HepG2 (cell line): ENCODE data around the gene TPRN. TPM values are rescaled to one million over a fixed set of nuclear protein-coding genes. Genes with fewer than 3 reads are reported as not detected.

Source experiments
- CHD2 ChIP-seq: IDR thresholded peaks from 2 replicates; pipeline ENCODE4 v1.6.1; 2011; ENCODE audit warnings: low read depth, low read length, improper control_type of control experiment
- FOXJ3 ChIP-seq: sonication (generic); formaldehyde crosslinking; IDR thresholded peaks from 2 replicates; pipeline ENCODE4 v1.4.0; 2020; ENCODE audit warnings: missing genetic modification reagents, mild to moderate bottlenecking, borderline replicate concordance
- HNRNPK ChIP-seq: fragments of 200-400 bp; formaldehyde crosslinking; IDR thresholded peaks from 2 replicates; pipeline ENCODE4 v1.6.1; 2018; ENCODE audit warnings: low read length, low read depth, moderate library complexity, mild to moderate bottlenecking; ENCODE audit not compliant: poor library complexity, severe bottlenecking
- LBX2 ChIP-seq: sonication (generic); formaldehyde crosslinking; IDR thresholded peaks from 2 replicates; pipeline ENCODE4 v1.5.0; 2020; ENCODE audit warnings: missing genetic modification reagents, mild to moderate bottlenecking, borderline replicate concordance
- NFIB ChIP-seq: sonication (generic); formaldehyde crosslinking; IDR thresholded peaks from 2 replicates; pipeline ENCODE4 v1.9.0; 2021; ENCODE audit warnings: missing genetic modification reagents, mild to moderate bottlenecking, borderline replicate concordance
- PITX1 ChIP-seq: sonication (generic); formaldehyde crosslinking; IDR thresholded peaks from 2 replicates; pipeline ENCODE4 v1.5.1; 2020; ENCODE audit warnings: mild to moderate bottlenecking, missing genetic modification reagents
- POGZ ChIP-seq: sonication (generic); formaldehyde crosslinking; IDR thresholded peaks from 2 replicates; pipeline ENCODE4 v1.4.0; 2020; ENCODE audit warnings: mild to moderate bottlenecking, missing genetic modification reagents
- PPARG ChIP-seq: conservative IDR thresholded peaks from 2 replicates; pipeline ENCODE4 v1.6.1; 2016; ENCODE audit warnings: missing biosample characterization, missing genetic modification reagents
- PRPF4 ChIP-seq: fragments of 200-400 bp; formaldehyde crosslinking; IDR thresholded peaks from 2 replicates; pipeline ENCODE4 v1.6.1; 2016; ENCODE audit warnings: low read length, low read depth; ENCODE audit not compliant: poor library complexity, severe bottlenecking
- RBM22 ChIP-seq: fragments of 200-400 bp; formaldehyde crosslinking; optimal IDR thresholded peaks from 2 replicates; pipeline ENCODE3; 2017; ENCODE audit warnings: mild to moderate bottlenecking, low read length, moderate library complexity
- RFX1 ChIP-seq: fragments of 450-650 bp; IDR thresholded peaks from 2 replicates; pipeline ENCODE4 v1.6.1; 2017
- TGIF2 ChIP-seq: IDR thresholded peaks from 2 replicates; pipeline ENCODE4 v1.6.1; 2016; ENCODE audit warnings: control low read depth, missing compliant biosample characterization
- ZBED4 ChIP-seq: sonication (generic); formaldehyde crosslinking; IDR thresholded peaks from 2 replicates; pipeline ENCODE4 v1.4.0; 2020; ENCODE audit warnings: missing genetic modification reagents, borderline replicate concordance
- ZBTB40 ChIP-seq, 2 experiments: fragments of 450-650 bp in 1 of 2; sonication (generic) in 1 of 2; formaldehyde crosslinking in 1 of 2; IDR thresholded peaks; 2 replicates each; pipeline versions ENCODE4 v1.6.1 to v1.8.0; 2016 to 2022; ENCODE audit warnings: antibody characterized with exemption in 1 of 2, mild to moderate bottlenecking in 1 of 2, missing genetic modification reagents in 1 of 2
- ZNF101 ChIP-seq: sonication (generic); formaldehyde crosslinking; IDR thresholded peaks from 2 replicates; pipeline ENCODE4 v1.4.0; 2020; ENCODE audit warnings: mild to moderate bottlenecking, low read depth, missing genetic modification reagents, borderline replicate concordance
- polyA plus RNA-seq, 8 experiments: library from polyadenylated mRNA; depleted of rRNA in 3 of 8; stranded (reverse) in 7 of 8; unstranded in 1 of 8; fragments of >200 nt; fragmentation: Illumina TruSeq in 4 of 8; extraction: Trizol in 4 of 8; gene quantifications; 2 replicates each; pipeline versions ENCODE4 v1.2.1 to v1.2.3, GENCODE V29; 2011 to 2016; ENCODE audit warnings: low read depth in 4 of 8, missing spikeins in 1 of 8, mixed read lengths in 1 of 8; ENCODE audit not compliant: insufficient read depth in 1 of 8
- total RNA-seq, 5 experiments: library from RNA; depleted of rRNA; stranded (reverse); fragments of >200 nt; fragmentation: Illumina TruSeq; extraction: Trizol; gene quantifications; 2 replicates each; pipeline ENCODE4 v1.2.3, GENCODE V29; 2016; ENCODE audit warnings: low read depth in 1 of 5

Gene TPRN
- total and polyA plus RNA-seq, 2 of the 13 experiments (the other 11 are each of a cell fraction or from before 2014, with no cell fraction given) = 10.1 to 19.2 TPM

DNA sequence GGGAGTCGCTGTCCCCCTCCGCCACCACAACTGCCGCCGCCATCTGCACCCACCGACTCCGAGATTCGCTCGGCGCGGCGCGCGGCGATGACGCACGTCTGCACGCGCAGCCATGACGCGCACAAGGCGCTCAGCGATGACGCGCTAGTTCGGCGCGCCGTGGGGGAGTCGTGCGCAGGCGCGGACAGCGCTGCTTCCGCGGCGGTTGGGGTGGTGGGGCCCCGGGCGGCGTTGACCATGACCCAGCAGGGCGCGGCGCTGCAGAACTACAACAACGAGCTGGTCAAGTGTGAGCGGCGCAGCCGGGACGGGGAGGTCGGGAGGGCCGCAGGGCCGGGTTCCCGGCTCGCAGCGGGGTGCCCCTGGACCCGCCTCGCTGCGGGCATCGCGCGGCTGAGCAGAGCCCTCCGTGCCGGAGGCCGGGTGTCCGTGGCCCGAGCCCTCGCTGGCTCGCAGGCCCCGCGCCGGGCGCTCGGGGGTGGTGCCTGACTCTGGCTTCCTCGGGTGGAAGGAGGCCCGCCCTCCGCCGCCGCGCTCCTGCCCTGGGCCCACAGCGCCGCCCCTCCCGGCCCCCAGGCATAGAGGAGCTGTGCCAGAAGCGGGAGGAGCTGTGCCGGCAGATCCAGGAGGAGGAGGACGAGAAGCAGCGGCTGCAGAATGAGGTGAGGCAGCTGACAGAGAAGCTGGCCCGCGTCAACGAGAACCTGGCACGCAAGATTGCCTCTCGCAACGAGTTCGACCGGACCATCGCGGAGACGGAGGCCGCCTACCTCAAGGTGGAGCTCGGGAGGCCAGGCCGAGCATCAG lies 11.8 kb downstream of the TPRN start, which contains the start of the genes ANAPC2 and SSNA1 (continued):
- no peak for TF ChIP-seq ZBTB40 (IDR thresholded peaks at IDR 0.05)
- TF ChIP-seq ZBTB40 (CRISPR knock-in tag; IDR thresholded peaks at IDR 0.05) = peak; percentile 63
- no peak; the same call in 1 of the 2 replicates for TF ChIP-seq CHD2
- peak; percentile 96 for TF ChIP-seq TGIF2 (CRISPR knock-in tag)
- TF ChIP-seq ZNF101 (CRISPR knock-in tag) = no peak
- TF ChIP-seq POGZ = peak; percentile 92
- TF ChIP-seq ZBED4 (CRISPR knock-in tag) = peak; percentile 49; the same call in 1 of the 2 replicates
- TF ChIP-seq HNRNPK = peak; percentile 39
- no peak for TF ChIP-seq FOXJ3
- TF ChIP-seq LBX2 = 0 out of 2 replicates have a peak, but pooled peaks have one; percentile 50
- TF ChIP-seq RBM22 = no peak
- 0 out of 2 replicates have a peak, but pooled peaks have one; percentile 47 for TF ChIP-seq PITX1 (CRISPR knock-in tag)
- TF ChIP-seq RFX1 = no peak
- no peak; the same call in 1 of the 2 replicates for TF ChIP-seq PPARG (CRISPR knock-in tag)
- TF ChIP-seq PRPF4 = no peak
- TF ChIP-seq NFIB = no peak
